Pancreas (tissue), 10 donors: ENCODE data around the gene MTRFR. TPM values are rescaled to one million over a fixed set of nuclear protein-coding genes. Genes with fewer than 3 reads are reported as not detected.

Source experiments
- ATAC-seq, 4 donors: fragments of 200-7000 bp; cut with Tn5 transposase; one replicate each; pipeline versions ENCODE4 v1.8.0 to v1.9.1; 2020; ENCODE audit warnings: mild to moderate bottlenecking in 4 of 4, moderate library complexity in 4 of 4
- DNase-seq, 6 donors: peaks; one replicate each; pipeline ENCODE4 v3.0.0-alpha.2; 2020
- FAIRE-seq: peaks from 2 replicates; lab custom pipeline; 2012; peaks lifted over from hg19 to GRCh38; lab: Jason Lieb, UNC
- H3K27ac ChIP-seq, 4 donors: fragments of 200-600 bp; sonication (generic); 1 replicate in 3 of 4; 2 replicates in 1 of 4; pipeline versions ENCODE4 v1.5.0 to v1.8.0; 2020
- H3K27me3 ChIP-seq, 4 donors: fragments of 200-600 bp; one replicate each; pipeline ENCODE4 v1.8.0; 2021
- H3K36me3 ChIP-seq, 3 donors: fragments of 200-600 bp; sonication (generic) in 1 of 3; one replicate each; pipeline versions ENCODE4 v1.5.0 to v1.8.0; 2020 to 2021
- H3K4me1 ChIP-seq, 3 donors: fragments of 200-600 bp; one replicate each; pipeline ENCODE4 v1.8.0; 2021
- H3K4me3 ChIP-seq, 4 donors: fragments of 200-600 bp; sonication (generic) in 2 of 4; one replicate each; pipeline versions ENCODE4 v1.5.0 to v1.8.0; 2020 to 2021
- H3K9me3 ChIP-seq, 4 donors: fragments of 200-600 bp; one replicate each; pipeline ENCODE4 v1.8.0; 2021
- CTCF ChIP-seq, 4 donors: fragments of 200-600 bp; sonication (generic) in 3 of 4; IDR thresholded peaks; one replicate each; pipeline versions ENCODE4 v1.5.0 to v1.8.0; 2021; ENCODE audit warnings: antibody characterized with exemption in 4 of 4
- WGBS, 2 donors: extraction: QIAGEN DNeasy Blood & Tissue Kit; methylation state at CpG; one replicate each; pipeline ENCODE4 v1.1.7; 2013; 5-methylcytosine and 5-hydroxymethylcytosine counted together
- intact Hi-C, 3 donors: fragments of 100-400 bp; cut with DNase I; formaldehyde crosslinking; loops; one replicate each; pipeline versions ENCODE4 v1.11.1 to v1.14.2; 2022
- polyA plus RNA-seq, 2 donors: library from polyadenylated mRNA; stranded (reverse); fragments of 200-250 nt; gene quantifications; one replicate each; pipeline ENCODE4 v1.2.3, GENCODE V29; 2013
- total RNA-seq, 6 donors: library from RNA; stranded (reverse); fragmentation: NEBNext Ultra II Directional in 4 of 6; extraction: Animal tissue kit (Norgen Biotek cat#: 25700) in 4 of 6; gene quantifications; one replicate each; pipeline versions ENCODE4 v1.2.1 to v1.2.4, GENCODE V29; 2021 to 2023
- donor health status: healthy with polysubstance abuse.
- donor health status: DM: no; HTN: no; CAD: no; lungs with moderate emphysema.
- donor health status: DM: no; HTN: no; CAD: no.
- donor health status: control.
- donor health status: control.
- donor health status: Bipolar disorder and iron deficiency.
- donor health status: DM: yes; HTN: yes; CAD: no.
- donor health status: DM: no; HTN: no; CAD: no.
- donor health status: DM: no; HTN: no; CAD: no.
- donor health status: DM: yes; HTN: yes; CAD: no.

MTRFR gene
- total and polyA plus RNA-seq, 8 donors = 2.9 to 8.4 (median 4.4) TPM

- DNase-seq = no peak
- ATAC-seq = no peak
- peaks cover 0 to 4% (median 0%) of the 10 kb centered on the region in 3 donors for H3K4me1 ChIP-seq
- 87 to 90% methylated on average over 17 to 19 of the region's 19 CpGs for WGBS, 2 donors
- intact Hi-C loops = no loop called here
- TF ChIP-seq CTCF (IDR thresholded peaks at IDR 0.05) = no peak
- no peak overlapping the region for H3K4me3 ChIP-seq
- H3K36me3 ChIP-seq = peaks cover 0 to 1% (median 0%) of the 10 kb centered on the region in 3 donors
- no peaks in the 10 kb centered on the region for H3K9me3 ChIP-seq
- FAIRE-seq = no peak
- no peak overlapping the region for H3K27ac ChIP-seq
- H3K27me3 ChIP-seq = no peaks in the 10 kb centered on the region
Measured at GRCh38 chr12:123266679-123267277, 33.5 kb downstream of the MTRFR start.

GRCh38 chr12:123267335-123267920 lies 34.2 kb downstream of the MTRFR start:
- Histone ChIP-seq H3K9me3 (no peaks in the 10 kb centered on the region), H3K27ac (no peak overlapping the region), H3K27me3 (no peaks in the 10 kb centered on the region), H3K4me1 (peaks cover 0 to 4% (median 2%) of the 10 kb centered on the region in 3 donors), H3K4me3 (no peak overlapping the region), H3K36me3 (no peaks in the 10 kb centered on the region)
- ATAC-seq (no peak), DNase-seq (no peak), FAIRE-seq (no peak)
- WGBS, 2 donors = 89% methylated on average over 7 of the region's 7 CpGs
- intact Hi-C loops = no loop called here
- no peak for TF ChIP-seq CTCF (IDR thresholded peaks at IDR 0.05)

GRCh38 chr12:123267991-123268843 lies 35.0 kb downstream of the MTRFR start:
- peak in 1 of 6 donors; percentile 45 for DNase-seq
- peak overlapping the region in 1 of 4 donors; percentile 4 for H3K27ac ChIP-seq
- peaks cover 0 to 4% (median 3%) of the 10 kb centered on the region in 3 donors for H3K4me1 ChIP-seq

GRCh38 chr12:123268850-123269249 lies 35.6 kb downstream of the MTRFR start:
- intact Hi-C loops = no loop called here
- H3K4me1 ChIP-seq = peaks cover 0 to 4% (median 3%) of the 10 kb centered on the region in 3 donors
- H3K36me3 ChIP-seq = no peaks in the 10 kb centered on the region
- H3K27ac ChIP-seq = peak overlapping the region; percentile 33 to 79 (median 69)
- no peak for TF ChIP-seq CTCF (IDR thresholded peaks at IDR 0.05)
- FAIRE-seq (no peak), ATAC-seq (no peak), DNase-seq (no peak)
- H3K27me3 ChIP-seq = no peaks in the 10 kb centered on the region
- no peak overlapping the region for H3K4me3 ChIP-seq
- 82 to 83% methylated on average over 13 of the region's 13 CpGs for WGBS, 2 donors
- no peaks in the 10 kb centered on the region for H3K9me3 ChIP-seq

More at GRCh38 chr12:123267991-123268843, 35.0 kb downstream of the MTRFR start:
- no peak for FAIRE-seq
- TF ChIP-seq CTCF (IDR thresholded peaks at IDR 0.05) = no peak
- intact Hi-C loops = no loop called here
- Histone ChIP-seq H3K27me3 (no peaks in the 10 kb centered on the region), H3K9me3 (no peaks in the 10 kb centered on the region), H3K4me3 (no peak overlapping the region), H3K36me3 (no peaks in the 10 kb centered on the region)
- peak in 3 of 4 donors; percentile 3 to 9 (median 3) for ATAC-seq
- WGBS, 2 donors = 71 to 74% methylated on average over 36 of the region's 36 CpGs
